NB4 (cell line): ENCODE measurements around the gene LAMTOR4.

Experiments used
- CTCF ChIP-seq: IDR thresholded peaks from one replicate; pipeline ENCODE4 v1.5.1; 2012; ENCODE audit warnings: low read depth, low read length
- POLR2A ChIP-seq: IDR thresholded peaks from 2 replicates; pipeline ENCODE4 v1.6.1; 2011; ENCODE audit warnings: mild to moderate bottlenecking; ENCODE audit not compliant: insufficient read length; ENCODE audit errors: extremely low read depth

GRCh38 chr7:100127866-100128636, 20.7 kb upstream of the LAMTOR4 start:
- TF ChIP-seq POLR2A = no peak
- no peak for TF ChIP-seq CTCF
